Transverse colon (tissue), 4 donors: ENCODE data around the gene ANKS1B. TPM values are rescaled to one million over a fixed set of nuclear protein-coding genes. Genes with fewer than 3 reads are reported as not detected.

ENCODE experiments used
- DNase-seq: peaks from one replicate; pipeline ENCODE4 v3.0.0-alpha.2; 2019
- H3K27ac ChIP-seq, 4 donors: fragments of 200-600 bp; sonication (generic); 2 replicates each; pipeline ENCODE4 v1.5.1; 2016 to 2018; ENCODE audit warnings: inconsistent platforms in 4 of 4
- H3K27me3 ChIP-seq: fragments of 200-600 bp; sonication (generic); 2 replicates; pipeline ENCODE4 v1.5.1; 2017; ENCODE audit warnings: inconsistent platforms
- H3K36me3 ChIP-seq, 4 donors: fragments of 200-600 bp; sonication (generic); 2 replicates each; pipeline ENCODE4 v1.5.1; 2017 to 2019; ENCODE audit warnings: inconsistent platforms in 4 of 4
- H3K4me1 ChIP-seq, 4 donors: fragments of 200-600 bp; sonication (generic); 2 replicates each; pipeline ENCODE4 v1.5.1; 2017 to 2020; ENCODE audit warnings: inconsistent platforms in 4 of 4
- H3K4me3 ChIP-seq, 4 donors: fragments of 200-600 bp; sonication (generic); 1 replicate in 1 of 4; 2 replicates in 3 of 4; pipeline versions ENCODE4 v1.5.1 to v1.6.1; 2017 to 2019; ENCODE audit warnings: inconsistent platforms in 4 of 4
- H3K9me3 ChIP-seq, 2 donors: fragments of 200-600 bp; sonication (generic); 2 replicates each; pipeline ENCODE4 v1.5.1; 2017 to 2019; ENCODE audit warnings: inconsistent platforms in 2 of 2
- CTCF ChIP-seq, 5 experiments: fragments of 200-600 bp in 3 of 5; fragments of 450-650 bp in 2 of 5; sonication (generic) in 3 of 5; IDR thresholded peaks; 1 replicate in 2 of 5; 2 replicates in 3 of 5; pipeline ENCODE4 v1.5.1; 2016 to 2017; ENCODE audit warnings: antibody characterized with exemption in 5 of 5, inconsistent platforms in 3 of 5, mild to moderate bottlenecking in 2 of 5, moderate library complexity in 1 of 5
- EP300 ChIP-seq: sonication (generic); formaldehyde crosslinking; IDR thresholded peaks from one replicate; pipeline ENCODE4 v1.6.1; 2017; ENCODE audit warnings: antibody characterized with exemption, low read depth
- POLR2A ChIP-seq: fragments of 450-650 bp; IDR thresholded peaks from one replicate; pipeline ENCODE4 v1.6.1; 2016; ENCODE audit warnings: antibody characterized with exemption, mild to moderate bottlenecking, moderate library complexity
- POLR2AphosphoS5 ChIP-seq, 3 donors: sonication (generic); formaldehyde crosslinking; IDR thresholded peaks; one replicate each; pipeline ENCODE4 v1.6.1; 2016; ENCODE audit warnings: antibody characterized with exemption in 3 of 3
- WGBS, 2 donors: methylation state at CpG; one replicate each; pipeline ENCODE4 v1.1.5; 2018; ENCODE audit warnings: low coverage in 1 of 2; 5-methylcytosine and 5-hydroxymethylcytosine counted together
- in situ Hi-C, 4 donors: fragments of 200-750 bp; cut with MboI; loops; one replicate each; pipeline versions ENCODE4 v1.15.0 to v1.15.1; 2017; ENCODE audit warnings: low sequenced_read_pairs in 3 of 4, low pct_ligation_motif_present in 1 of 4, low pct_unique_long_range_greater_than_20kb in 1 of 4
- intact Hi-C: fragments of 100-400 bp; cut with DNase I; formaldehyde crosslinking; loops from one replicate; pipeline ENCODE4 v1.15.1; 2023; ENCODE audit warnings: low total_unique reads
- total RNA-seq, 4 donors: library from RNA; depleted of rRNA; stranded (reverse); fragments of >200 nt; gene quantifications; one replicate each; pipeline ENCODE4 v1.1.0, GENCODE V29; 2016

The ANKS1B gene
- total RNA-seq, 4 donors from 2014 or later = 1.4 to 6.4 (median 3.5) TPM; not detected in 1

DNA sequence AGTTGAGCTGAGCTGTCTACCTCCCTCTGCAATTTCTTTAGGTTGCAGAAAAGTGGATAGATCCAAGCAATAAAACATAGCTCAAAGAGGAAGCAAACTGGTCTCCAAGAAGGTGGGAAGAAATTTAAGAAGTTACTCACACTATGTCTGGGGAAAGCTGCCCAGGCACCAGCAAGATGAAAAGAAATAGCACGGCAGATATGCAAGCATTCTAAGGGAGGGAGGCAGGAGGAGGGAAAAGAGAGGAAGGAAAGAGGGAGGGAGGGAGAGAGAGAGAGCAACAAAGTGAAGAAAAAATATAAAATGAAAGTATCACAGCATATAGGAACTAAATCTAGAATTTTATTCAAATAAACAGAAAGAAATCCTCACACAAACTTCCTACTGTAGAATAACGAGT, 1099.0 kb downstream of the ANKS1B start:
- intact Hi-C loops (no loop called here), in situ Hi-C loops (no loop called here)
- Histone ChIP-seq H3K27ac (no peak overlapping the region), H3K9me3 (no peaks in the 10 kb centered on the region), H3K27me3 (no peaks in the 10 kb centered on the region), H3K4me1 (no peaks in the 10 kb centered on the region), H3K4me3 (no peak overlapping the region), H3K36me3 (no peaks in the 10 kb centered on the region)
- TF ChIP-seq POLR2AphosphoS5 (IDR thresholded peaks at IDR 0.05) = no peak
- TF ChIP-seq EP300 = no peak
- no peak for TF ChIP-seq POLR2A
- TF ChIP-seq CTCF (IDR thresholded peaks at IDR 0.05) = no peak
- no peak for DNase-seq
- 21 to 54% methylated on average over 2 of the region's 2 CpGs for WGBS, 2 donors

DNA sequence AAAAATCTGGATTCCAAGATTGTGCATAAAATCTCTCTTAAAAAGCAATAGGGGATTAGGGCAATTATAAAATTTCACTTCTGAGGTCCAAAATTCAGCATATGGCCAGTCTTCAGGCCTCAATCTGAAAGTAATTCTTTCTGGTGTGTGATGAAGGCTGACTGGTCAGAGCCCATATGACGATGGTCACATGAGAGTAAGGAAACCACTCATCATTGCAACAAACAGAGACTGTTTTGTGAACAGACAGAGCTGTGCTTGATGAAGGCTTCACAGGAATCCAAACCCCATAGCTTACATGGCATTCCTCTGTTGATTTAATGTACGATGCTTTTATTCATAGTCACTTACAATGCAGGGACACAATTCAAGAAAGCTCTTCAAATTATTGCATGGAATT, 1101.5 kb downstream of the ANKS1B start:
- H3K36me3 ChIP-seq = no peaks in the 10 kb centered on the region
- H3K27ac ChIP-seq = no peak overlapping the region
- no peaks in the 10 kb centered on the region for H3K9me3 ChIP-seq
- TF ChIP-seq POLR2A (no peak), POLR2AphosphoS5 (IDR thresholded peaks at IDR 0.05) (no peak), CTCF (IDR thresholded peaks at IDR 0.05) (no peak), EP300 (no peak)
- WGBS, 2 donors = 62% methylated on average over 2 of the region's 2 CpGs; no CpG with 5 or more reads in 1 of the 2 donors
- in situ Hi-C loops (no loop called here), intact Hi-C loops (no loop called here)
- no peak overlapping the region for H3K4me3 ChIP-seq
- no peaks in the 10 kb centered on the region for H3K4me1 ChIP-seq
- H3K27me3 ChIP-seq = no peaks in the 10 kb centered on the region
- no peak for DNase-seq

DNA sequence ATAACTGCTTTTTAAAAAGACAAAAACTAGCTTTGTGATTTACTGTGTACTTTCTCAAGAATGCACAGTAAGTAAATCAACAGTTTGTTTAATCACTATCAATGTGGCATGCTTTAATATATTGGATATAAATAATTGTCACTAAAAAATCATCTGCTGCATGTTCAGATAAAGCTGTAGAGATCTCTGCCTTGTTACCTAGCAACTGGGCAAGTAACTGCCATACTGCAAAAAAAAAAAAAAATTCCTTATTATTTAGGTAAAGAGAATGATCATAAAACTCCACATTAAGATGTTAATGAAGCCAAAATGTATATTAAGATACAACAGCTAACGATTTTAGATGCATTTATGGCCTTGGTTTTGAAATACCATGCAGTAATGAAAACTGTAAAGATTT, 1102.2 kb downstream of the ANKS1B start:
- Histone ChIP-seq H3K27me3 (no peaks in the 10 kb centered on the region), H3K27ac (no peak overlapping the region), H3K4me1 (no peaks in the 10 kb centered on the region), H3K9me3 (no peaks in the 10 kb centered on the region), H3K36me3 (no peaks in the 10 kb centered on the region), H3K4me3 (no peak overlapping the region)
- 33 to 61% methylated on average over 1 of the region's 1 CpG for WGBS, 2 donors
- DNase-seq = no peak
- intact Hi-C loops = no loop called here
- TF ChIP-seq POLR2AphosphoS5 (IDR thresholded peaks at IDR 0.05) = no peak
- TF ChIP-seq CTCF (IDR thresholded peaks at IDR 0.05) = no peak
- TF ChIP-seq POLR2A = no peak
- no peak for TF ChIP-seq EP300
- in situ Hi-C loops = no loop called here

DNA sequence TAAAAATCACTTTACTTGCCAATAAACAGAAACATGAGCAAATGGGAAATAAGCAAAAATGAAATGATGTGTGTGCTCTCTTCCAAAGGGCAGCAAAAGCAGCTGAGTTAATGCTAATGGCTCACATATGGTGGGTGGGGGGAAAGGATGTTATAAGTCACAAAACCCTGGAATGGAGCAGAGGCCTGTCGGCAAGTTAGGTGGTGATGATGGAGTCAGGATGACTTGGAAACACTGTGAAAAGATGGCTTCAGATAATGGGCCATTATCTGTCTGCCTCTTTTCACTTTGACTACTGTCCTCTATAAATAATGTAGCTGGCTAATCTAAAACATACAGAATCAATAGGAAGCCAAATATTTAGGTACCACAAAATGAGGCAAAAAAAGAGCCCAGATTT, 1111.0 kb downstream of the ANKS1B start:
- WGBS, 2 donors = 67 to 82% methylated on average over 1 of the region's 1 CpG
- H3K4me3 ChIP-seq = no peak overlapping the region
- no peak for TF ChIP-seq EP300
- no peak for TF ChIP-seq CTCF (IDR thresholded peaks at IDR 0.05)
- no peak for TF ChIP-seq POLR2AphosphoS5 (IDR thresholded peaks at IDR 0.05)
- no peak for TF ChIP-seq POLR2A
- no peak for DNase-seq
- H3K27me3 ChIP-seq = no peaks in the 10 kb centered on the region
- no peak overlapping the region for H3K27ac ChIP-seq
- no peaks in the 10 kb centered on the region for H3K9me3 ChIP-seq
- in situ Hi-C loops (no loop called here), intact Hi-C loops (no loop called here)
- no peaks in the 10 kb centered on the region for H3K36me3 ChIP-seq
- no peaks in the 10 kb centered on the region for H3K4me1 ChIP-seq
